Myocyte (in vitro differentiated cells): ENCODE results near the gene CCDC136. TPM values are rescaled to one million over a fixed set of nuclear protein-coding genes. Genes with fewer than 3 reads are reported as not detected.

Source experiments
- DNase-seq: peaks from one replicate; pipeline ENCODE4 v3.0.0-alpha.2; 2012; ENCODE audit warnings: low read depth
- total RNA-seq: library from RNA; depleted of rRNA; stranded (reverse); fragments of >200 nt; gene quantifications from 2 replicates; pipeline ENCODE4 v1.2.3, GENCODE V29; 2014

CCDC136 gene
- total RNA-seq, 1 donor from 2014 or later, result 4.6 TPM

- DNase-seq, result peak; percentile 87
These were observed 38.7 kb downstream of the CCDC136 start, which contains the start of gene FLNC for GRCh38 chr7:128830231-128831177. Gene FLNC (plus strand): TSS chr7:128830406. CDS start chr7:128830638, 232 bp downstream.

DNA sequence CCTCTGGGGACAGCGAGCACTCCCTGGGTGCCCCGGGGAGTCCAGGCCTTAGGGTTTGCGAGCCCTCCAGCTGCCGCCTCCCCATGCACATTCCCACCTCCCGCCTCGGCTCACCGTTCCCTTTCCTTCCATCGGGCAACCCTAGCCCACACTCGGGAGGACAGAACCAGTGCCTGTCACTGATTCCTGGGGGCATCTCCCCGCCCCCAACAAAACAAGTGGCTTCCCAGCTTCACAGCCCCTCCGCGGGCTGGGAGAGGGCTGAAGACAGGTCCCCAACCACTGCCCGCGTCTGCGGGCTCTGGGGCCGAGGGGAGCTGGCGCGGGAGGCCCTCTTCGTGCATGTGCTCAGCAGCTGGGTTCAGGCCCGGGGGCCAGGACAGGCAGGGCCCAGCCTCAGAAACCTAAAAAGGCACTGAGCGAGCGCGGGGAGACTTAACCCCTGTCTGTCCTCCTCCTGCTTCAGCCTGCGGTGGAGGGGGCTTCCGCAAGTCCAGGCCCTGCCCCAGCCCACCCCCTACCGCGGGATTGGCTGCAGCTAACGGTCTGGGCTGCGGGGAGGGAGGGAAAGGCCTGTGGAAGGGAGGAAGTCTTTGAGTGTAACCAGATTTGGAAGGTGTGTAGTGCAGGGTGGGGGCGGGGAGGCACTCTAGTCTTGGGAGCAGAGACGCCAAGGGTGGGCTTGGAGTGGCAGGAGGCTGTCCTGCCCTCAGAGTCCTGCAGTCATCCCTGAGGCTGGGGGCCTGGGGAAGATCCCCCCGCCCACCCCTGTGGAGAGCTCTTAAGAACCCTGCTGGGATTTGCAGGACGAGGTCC, 39.6 kb downstream of the CCDC136 start:
- peak; percentile 95 for DNase-seq

DNA sequence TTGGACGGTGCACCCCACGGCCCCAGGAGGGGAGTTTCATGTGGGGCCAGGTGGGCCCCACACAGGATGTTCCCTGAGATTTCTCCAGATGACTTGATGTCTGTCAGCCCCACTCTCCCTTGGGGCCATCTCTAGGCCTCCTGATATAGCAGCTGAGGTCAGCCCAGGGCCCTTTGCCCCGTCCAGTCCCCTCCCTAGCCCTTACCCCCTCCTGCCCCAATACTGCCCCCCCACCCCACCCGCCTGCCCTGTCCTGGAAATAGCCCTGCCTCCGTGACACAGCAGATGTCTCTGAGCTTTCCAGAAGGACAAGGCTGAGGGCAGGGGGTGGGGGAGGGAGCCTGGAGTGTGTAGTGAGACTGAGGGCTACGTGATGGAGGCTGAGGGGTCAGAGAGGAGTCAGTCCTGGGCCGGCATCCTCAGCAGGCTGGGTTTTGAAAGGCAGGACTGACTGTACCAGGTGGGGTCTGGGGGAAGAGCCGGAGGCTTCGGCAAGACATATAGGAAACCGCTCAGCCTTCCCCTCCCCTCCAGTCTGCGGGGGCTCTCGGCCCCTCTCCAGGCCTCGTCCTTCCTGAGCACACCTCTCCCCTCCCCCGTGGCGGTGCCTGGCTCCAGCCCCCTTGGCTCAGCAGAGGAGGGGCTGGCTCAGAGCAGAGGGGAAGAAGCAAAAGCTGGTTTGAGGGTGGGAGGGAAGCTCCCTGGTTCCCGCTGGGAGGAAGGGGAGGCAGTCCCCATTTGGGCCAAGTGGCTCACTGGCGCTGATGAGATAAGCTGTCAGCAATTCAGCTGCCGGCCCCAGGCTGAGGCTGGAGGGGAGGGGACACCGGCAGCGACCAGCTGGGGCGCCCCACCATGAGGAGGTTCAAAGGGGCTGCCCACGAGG, 40.5 kb downstream of the CCDC136 start:
- peak; percentile 98 for DNase-seq

DNA sequence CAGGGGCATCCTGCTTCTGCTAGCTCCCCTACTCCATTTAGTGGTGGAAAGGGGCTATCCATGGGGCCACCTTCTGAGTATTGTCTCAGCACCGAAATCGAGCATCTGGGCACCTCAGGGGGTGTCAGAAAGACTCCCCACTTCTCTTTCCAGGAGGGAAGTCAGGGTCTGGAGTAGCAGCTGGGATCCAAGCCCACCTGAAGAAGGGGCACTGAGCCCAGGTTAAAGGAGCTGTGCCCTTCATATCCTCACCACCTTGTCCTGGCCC, 41.0 kb downstream of the CCDC136 start:
- DNase-seq, result no peak

- peak; percentile 100 for DNase-seq
These were observed 41.6 kb downstream of the CCDC136 start for GRCh38 chr7:128833148-128833945.

- DNase-seq, result peak; percentile 70
These were observed 42.2 kb downstream of the CCDC136 start for GRCh38 chr7:128833946-128834325.

DNA sequence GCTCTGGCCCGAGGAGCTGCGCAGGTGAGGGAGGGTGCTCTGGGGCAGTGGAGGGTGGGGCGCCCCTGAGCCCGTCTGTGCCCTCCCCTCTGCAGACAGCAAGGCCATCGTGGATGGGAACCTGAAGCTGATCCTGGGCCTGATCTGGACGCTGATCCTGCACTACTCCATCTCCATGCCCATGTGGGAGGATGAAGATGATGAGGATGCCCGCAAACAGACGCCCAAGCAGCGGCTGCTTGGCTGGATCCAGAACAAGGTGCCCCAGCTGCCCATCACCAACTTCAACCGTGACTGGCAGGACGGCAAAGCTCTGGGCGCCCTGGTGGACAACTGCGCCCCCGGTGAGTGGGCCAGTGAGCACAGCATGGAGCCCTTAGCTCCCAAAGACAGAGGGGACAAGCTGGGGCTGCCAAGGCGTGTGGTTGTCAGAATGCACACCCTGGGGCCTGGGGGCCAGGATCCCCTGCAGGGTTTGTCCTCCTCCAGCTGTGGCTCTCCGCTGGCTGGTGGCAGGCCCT, 43.5 kb downstream of the CCDC136 start:
- DNase-seq, result no peak

DNA sequence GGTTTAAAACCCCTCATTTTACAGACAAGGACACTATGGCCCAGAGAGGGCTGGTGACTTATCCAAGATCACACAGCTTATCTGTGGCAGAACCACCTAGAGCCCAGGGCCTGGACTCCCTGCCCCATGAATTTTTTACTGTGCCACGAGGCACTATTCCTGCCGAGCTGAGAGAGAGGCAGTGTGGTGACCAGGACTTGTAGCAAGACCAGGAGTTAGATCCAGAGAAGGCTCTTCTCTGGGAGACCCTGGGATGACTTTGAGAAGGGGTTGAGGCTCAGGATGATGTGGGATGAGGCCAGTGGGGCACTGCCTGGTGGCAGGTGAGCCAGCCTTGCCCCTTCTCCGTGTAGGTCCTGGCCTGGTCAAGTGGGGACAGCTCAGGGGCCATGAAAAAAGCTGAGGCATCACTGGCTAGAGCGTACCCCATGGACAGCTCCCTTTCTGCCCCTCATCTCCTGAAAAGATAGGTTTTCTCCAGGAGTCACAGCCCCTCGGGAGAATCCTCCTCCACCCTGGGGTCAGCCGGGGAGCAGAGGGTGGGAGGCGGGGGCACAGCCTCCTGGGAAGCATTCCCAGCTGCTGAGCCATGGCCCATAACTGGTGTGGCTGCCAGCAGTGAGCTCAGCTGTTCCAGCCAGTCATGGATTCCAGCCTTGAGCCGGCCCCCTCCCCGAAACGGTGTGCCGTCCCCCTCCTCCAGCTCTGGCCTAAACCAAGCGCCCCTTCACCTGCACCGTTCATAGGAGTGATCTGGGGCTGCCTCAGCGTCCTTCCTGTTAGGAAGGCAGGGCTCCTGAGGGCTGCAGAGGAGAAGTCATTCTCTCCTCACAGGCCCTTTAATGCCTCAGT, 44.2 kb downstream of the CCDC136 start:
- peak; percentile 96 for DNase-seq

DNA sequence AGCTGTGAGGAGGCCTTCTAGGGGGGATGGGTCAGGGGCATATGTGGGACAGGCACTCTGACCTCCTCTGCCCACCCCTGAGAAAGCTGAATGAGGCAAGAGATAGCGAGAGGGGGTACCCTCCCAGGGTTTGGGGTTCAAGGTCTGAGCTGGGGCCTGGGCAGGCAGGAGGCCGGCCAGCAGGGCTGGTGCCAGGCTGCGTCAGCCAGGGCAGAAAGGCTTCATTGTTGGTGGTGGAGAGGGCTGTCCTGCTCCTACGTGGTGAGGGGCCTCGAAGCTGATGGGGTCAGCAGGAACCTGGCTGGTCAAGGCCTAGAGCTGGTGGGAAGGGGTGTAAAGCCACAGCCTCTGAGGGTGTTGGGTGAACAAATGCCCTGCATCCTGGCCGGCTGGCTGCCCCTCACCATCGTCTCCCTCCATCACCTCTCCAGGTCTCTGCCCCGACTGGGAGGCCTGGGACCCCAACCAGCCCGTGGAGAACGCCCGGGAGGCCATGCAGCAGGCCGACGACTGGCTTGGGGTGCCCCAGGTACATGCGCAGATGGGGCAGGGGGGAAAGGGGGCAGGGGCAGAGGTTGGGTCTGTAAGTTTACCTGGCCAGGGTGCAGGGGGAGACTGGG, 45.1 kb downstream of the CCDC136 start:
- no peak for DNase-seq

DNA sequence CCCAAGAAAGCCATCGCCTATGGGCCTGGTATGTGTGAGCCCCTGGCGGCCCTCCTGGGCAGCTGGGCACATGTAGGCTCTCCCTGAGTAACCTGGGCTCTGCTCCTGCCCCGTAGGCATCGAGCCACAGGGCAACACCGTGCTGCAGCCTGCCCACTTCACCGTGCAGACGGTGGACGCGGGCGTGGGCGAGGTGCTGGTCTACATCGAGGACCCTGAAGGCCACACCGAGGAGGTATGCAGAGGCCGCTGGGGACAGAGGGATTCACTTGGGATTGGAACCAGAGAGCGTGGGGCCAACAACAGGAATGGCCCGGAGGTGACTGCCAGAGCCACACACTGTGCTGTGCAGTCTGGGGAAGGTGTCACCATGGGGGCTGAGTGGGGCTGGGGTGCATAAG, 45.8 kb downstream of the CCDC136 start:
- DNase-seq, result no peak

- DNase-seq, result no peak
These were observed 46.5 kb downstream of the CCDC136 start for GRCh38 chr7:128838109-128838779.

DNA sequence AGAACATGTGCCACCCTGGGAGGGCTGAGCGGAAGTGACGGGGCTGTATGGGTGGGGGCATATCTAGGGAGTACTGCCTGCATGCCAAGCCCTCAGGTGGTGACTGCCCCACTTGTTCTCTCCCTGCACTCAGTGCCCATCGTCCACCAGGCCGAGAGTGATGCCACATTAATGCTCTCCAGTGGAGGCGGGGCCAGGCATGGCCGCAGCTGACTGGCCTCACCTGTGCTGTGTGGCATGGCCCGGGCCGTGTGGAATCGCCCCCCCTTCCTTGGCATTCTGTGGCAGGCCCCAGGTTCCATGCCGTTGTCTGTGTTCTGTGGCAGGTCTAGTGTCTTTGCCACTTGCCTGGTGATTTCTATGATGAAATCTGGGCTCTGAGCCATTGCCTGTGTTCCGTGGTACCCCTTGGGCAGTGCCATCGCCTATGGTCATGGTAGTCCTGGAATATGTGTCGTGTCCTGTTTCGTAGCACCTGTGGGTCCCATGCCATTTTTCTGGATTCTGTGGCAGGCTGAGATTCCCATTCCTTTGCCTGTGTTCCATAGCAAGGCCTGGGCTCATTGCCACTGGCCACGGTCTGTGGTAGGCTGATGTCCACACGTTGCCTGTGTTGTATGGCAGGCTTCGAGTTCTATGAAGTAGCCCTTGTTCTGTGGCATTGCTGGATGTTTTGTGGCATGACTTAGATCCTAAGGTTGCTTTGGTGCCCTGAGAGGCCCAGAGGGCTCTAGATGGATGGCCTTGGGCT, 47.4 kb downstream of the CCDC136 start:
- peak; percentile 62 for DNase-seq

GRCh38 chr7:128839751-128840177, 48.0 kb downstream of the CCDC136 start:
- DNase-seq, result no peak

GRCh38 chr7:128840326-128841170, 48.8 kb downstream of the CCDC136 start:
- no peak for DNase-seq

DNA sequence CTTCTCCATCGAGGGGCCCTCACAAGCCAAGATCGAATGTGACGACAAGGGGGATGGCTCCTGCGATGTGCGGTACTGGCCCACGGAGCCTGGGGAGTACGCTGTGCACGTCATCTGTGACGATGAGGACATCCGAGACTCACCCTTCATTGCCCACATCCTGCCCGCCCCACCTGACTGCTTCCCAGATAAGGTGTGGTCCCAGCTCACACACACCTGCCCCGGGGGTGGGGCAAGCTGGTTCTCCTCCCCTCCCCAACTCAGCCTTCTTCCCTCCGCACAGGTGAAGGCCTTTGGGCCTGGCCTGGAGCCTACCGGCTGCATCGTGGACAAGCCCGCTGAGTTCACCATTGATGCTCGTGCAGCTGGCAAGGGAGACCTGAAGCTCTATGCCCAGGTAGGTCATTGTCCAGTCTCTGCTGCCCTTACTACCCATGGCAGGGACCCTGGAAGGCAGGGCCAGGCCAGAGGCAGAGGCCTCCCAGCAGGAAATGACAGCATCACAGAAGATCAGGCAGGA, 49.5 kb downstream of the CCDC136 start:
- no peak for DNase-seq
